GM12874 (cell line): ENCODE measurements around the gene SEZ6.

Experiments used
- CTCF ChIP-seq: IDR thresholded peaks from 2 replicates; pipeline ENCODE4 v1.5.1; 2011; ENCODE audit warnings: low read depth, mild to moderate bottlenecking, control low read depth, low read length, moderate library complexity; ENCODE audit not compliant: insufficient read depth

Gene SEZ6

DNA sequence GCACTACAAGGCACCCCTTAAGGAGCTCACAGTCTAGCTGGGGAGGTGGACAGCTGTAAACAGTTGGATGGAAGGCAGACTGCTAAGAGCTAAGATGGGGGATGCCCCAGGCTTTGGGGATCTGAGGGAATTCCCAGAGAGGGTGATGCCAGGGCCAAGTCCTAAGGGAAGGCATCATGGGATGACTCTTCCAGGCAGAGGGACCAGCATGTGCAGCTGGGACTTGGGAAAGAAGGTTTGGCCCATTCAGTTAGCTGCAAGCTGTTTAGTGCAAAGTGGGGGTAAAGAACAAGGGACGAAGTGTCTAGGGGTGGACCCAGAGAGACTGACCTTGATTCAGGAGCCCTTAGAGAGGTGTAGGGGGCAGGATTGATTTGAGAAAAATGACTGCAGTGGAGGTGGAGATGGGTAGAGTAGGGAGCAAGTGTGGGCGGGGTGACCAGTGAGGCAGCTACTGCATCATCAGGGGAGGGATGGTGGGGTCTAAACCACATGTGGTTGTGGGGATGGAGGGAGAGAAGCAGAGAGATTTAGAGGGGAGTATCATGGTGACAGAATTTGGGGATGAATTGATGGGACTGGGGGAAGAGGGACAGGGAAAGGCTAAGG lies 27.4 kb downstream of the SEZ6 start:
- no peak for TF ChIP-seq CTCF

- no peak for TF ChIP-seq CTCF
Observed at GRCh38 chr17:28977659-28978355, 28.0 kb downstream of the SEZ6 start.

DNA sequence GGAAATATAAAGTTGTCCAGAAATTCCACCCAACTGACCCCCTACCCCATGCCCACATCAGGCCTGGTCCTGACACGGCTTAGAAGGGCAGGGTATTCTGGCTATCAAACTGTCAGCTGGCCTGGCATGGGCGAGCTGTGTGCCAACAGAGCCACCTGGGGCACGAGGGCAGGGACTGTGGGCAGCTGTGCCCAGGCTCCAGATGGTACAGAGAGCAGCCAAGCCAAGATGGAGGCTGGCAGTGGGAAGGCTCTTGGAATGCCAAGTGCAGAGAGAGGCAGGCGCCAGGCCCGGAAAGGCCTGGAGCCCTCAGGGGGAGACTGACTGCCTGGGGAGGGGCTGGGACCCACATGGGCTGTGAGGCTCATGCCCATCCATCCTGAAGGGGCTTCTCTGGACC lies 30.2 kb downstream of the SEZ6 start:
- TF ChIP-seq CTCF: no peak

DNA sequence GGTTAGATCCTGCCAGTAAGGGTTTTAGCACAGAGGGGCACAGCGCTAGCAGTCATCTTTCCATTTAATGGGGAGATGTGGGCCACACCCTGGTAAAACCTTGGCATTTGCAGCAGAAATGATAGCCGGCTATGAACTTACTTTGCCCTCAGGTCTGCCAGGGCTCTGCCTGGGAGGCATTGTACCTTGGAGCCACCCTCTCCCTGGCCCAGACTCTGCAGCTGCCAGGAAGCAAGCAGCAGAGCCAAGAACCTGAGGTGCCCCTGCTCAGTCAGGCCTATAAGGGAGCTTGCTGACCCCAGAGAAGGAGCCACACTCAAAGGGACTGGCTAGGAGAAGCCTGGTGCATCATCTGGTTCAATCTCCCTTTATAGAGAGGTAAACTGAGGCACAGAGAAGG lies 30.8 kb downstream of the SEZ6 start:
- no peak for TF ChIP-seq CTCF

GRCh38 chr17:28974451-28974850 lies 31.4 kb downstream of the SEZ6 start:
- TF ChIP-seq CTCF: no peak

- TF ChIP-seq CTCF: no peak
Observed at GRCh38 chr17:28973425-28973824, 32.4 kb downstream of the SEZ6 start.

DNA sequence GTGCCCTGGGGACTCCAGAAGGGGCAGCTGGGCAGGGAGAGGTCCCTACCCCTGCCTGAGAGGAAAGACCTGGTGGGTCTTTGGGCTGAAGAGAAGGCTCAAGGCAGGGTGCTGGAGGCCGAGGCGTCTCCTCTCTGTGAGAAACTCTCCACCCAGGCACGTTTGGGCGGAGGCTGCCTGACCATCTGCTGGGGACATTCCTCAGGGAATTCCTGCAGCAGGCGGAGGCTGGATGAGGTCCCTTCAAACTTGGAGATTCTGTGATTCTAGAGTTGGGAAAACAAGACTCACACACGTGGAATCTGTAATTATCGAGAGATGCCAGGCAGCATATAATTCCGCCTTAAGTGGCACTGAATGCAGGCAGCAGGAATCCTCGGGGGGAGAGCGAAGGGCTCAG lies 33.4 kb downstream of the SEZ6 start:
- TF ChIP-seq CTCF: no peak
